GM12801 (cell line): ENCODE results near the gene ADAMTSL1.

ENCODE experiments used
- TF ChIP-seq, protein P1 (sequence below): IDR thresholded peaks from one replicate; pipeline ENCODE4 v1.5.1; 2011; ENCODE audit warnings: control low read depth; ENCODE audit not compliant: insufficient read length; ENCODE audit errors: extremely low read depth

The ADAMTSL1 gene

DNA sequence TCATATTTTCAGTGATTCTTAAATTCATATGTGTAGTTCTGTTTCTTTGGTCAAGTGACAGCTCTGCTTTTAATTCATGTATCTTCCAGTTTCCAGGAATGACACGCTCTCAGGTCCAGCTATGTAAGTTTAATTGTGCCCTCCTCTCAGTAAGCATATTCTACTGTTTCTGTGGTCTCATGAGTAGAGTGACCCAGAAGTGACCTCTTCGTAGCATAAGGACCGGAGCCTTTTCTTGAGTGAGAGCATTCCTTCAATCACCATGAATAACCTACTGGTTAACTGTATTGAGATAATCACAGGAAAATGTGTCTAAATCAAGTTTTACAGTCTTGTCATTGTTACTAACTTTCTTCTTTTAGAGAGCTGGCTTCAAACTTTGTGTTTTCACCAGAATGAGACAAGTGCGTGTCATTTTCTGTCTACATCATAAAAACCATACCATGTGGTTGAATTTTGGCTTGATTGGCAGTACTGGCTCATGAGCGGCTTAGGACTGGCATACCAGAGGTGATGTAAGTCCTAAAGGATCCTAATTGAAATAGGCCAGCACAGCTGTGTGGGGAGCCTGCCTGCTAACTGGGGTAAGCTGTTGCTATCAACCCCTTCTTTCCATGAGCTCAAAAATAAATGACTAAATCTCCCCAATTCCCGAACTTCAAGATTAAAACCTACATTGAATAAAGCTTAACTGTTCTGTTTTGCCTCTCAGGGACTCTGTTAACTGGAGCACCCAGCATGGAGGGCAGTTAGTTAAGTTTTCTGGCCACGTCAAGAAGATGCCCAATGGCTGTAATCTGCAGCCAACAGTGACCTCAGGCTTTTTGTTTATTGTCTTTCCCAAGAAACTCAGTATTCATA lies 4.8 kb downstream of the ADAMTSL1 start:
- TF ChIP-seq, protein P1, sequence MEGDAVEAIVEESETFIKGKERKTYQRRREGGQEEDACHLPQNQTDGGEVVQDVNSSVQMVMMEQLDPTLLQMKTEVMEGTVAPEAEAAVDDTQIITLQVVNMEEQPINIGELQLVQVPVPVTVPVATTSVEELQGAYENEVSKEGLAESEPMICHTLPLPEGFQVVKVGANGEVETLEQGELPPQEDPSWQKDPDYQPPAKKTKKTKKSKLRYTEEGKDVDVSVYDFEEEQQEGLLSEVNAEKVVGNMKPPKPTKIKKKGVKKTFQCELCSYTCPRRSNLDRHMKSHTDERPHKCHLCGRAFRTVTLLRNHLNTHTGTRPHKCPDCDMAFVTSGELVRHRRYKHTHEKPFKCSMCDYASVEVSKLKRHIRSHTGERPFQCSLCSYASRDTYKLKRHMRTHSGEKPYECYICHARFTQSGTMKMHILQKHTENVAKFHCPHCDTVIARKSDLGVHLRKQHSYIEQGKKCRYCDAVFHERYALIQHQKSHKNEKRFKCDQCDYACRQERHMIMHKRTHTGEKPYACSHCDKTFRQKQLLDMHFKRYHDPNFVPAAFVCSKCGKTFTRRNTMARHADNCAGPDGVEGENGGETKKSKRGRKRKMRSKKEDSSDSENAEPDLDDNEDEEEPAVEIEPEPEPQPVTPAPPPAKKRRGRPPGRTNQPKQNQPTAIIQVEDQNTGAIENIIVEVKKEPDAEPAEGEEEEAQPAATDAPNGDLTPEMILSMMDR = no peak

DNA sequence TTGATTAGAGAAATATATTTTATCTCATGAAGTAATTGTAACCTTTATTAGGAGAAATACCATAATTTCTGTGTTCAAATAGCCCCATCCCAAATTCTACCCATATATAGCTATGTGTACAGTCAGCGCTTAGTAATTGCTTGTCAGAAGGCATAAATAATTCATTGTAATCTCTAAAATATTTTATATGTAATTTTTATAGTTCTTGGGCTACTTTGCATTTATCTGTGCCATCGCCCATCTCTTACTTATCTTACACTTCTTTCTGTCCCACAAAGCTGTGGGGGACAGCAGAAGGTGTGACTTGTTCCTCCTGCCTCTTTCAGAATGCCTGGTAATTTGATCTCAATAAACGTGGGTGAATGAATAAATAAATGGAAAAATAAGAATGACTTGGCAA lies 5.5 kb downstream of the ADAMTSL1 start:
- TF ChIP-seq, protein P1 = no peak

DNA sequence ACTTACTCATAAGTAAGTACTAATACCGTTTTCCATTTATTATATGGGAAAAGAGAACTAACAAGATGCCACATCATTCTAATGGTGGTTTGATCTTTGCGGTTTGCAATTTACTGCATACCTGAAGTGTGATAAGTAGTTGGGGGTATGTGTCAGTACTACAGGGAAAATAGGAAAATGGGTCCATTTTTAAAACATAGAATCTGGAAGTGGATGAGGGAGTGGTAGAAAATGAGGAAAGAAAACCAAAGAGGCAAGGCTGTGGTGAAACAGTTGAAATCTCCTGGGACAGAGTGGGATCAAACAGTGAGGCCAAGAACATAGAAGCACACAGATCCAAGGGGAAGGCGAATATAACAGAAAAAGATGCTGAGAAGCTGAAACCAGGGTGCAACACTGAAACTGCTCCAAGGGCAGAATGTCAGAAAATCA lies 6.7 kb downstream of the ADAMTSL1 start:
- TF ChIP-seq, protein P1 = no peak

DNA sequence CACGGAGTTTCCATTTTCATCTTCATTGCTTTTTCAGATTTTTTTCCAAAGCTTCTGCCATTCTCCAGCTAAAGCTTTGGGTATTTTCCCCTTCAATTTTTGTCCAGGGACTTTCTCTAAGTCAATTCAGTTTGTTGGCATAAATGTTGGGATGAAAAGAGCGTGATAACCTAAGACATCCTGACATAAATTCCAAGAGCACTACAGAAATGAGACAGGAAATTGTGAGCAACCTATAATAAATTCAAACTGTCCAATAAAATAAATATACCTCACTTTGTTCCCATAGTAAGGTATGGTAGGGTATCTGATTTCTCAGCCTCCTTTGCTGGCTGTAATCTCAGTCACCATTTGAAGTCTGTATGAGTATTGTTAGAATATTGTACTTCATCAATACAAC lies 8.4 kb downstream of the ADAMTSL1 start:
- TF ChIP-seq, protein P1 = no peak

DNA sequence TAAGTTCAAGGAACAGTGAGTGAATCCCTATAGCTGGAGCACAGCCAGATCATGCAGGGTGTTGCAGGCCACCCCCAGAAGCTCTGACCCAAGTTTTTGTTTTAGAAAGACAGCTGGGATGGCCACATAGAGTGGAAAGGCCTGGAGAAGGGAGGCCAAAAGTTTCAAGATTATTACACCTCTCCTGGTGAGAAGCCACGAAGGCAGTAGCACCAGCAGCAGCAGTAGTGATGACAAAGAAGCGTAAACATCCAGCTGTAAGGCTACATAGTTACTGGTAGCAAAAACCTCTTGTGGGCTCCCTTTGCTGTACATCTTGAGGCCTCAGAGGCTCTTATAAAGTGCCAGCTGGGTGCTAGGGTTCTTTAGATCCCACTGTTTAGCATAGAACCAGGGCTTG lies 11.8 kb downstream of the ADAMTSL1 start:
- TF ChIP-seq, protein P1 = no peak

DNA sequence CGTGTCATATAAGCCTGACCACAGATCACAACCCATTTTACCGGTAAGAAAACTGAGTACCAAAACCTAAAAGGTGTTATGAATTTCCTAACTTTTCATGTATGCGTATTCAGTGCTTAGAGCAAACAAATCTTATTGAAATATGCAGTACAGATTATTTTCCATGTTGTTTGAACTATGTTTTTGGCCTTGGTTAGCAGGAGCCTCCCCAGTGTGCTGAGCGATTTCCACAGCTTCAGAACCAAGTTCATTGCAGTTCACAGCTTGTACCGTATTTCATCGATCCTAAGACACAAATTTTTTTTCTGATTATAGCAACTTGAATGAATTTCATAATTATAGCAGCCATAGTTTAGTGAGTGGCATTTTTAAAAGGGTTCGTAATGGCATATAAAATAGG lies 13.7 kb downstream of the ADAMTSL1 start:
- TF ChIP-seq, protein P1 = no peak

DNA sequence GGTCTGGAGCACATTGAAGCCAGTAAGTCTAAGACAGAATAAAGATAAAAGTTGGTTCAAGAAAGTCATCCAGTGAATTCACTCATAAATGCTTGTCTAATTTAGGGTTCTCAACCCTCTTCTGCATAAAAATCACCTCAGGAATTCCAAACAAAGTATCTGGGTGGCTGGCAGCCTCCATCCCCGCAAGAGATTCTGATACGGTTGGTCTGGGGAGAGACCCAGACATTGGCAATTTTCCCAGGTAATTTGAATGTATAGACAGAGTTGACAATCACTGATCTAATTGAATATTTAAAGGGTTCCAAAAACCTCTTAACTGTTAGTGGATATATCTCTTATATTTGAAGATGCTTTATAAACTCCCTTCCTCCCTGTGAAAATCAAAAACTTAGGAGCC lies 14.9 kb downstream of the ADAMTSL1 start:
- TF ChIP-seq, protein P1 = no peak
